A549 (cell line): ENCODE measurements around the gene OR52R1.

ENCODE experiments used
- NPAS2 ChIP-seq: fragments of 250-450 bp; sonication (Bioruptor Pico); IDR thresholded peaks from 2 replicates; pipeline ENCODE4 v1.8.0; 2022; ENCODE audit warnings: mild to moderate bottlenecking, moderate library complexity, borderline replicate concordance
- POLR2A ChIP-seq: IDR thresholded peaks from 2 replicates; pipeline ENCODE4 v1.6.1; 2012; ENCODE audit warnings: mild to moderate bottlenecking, low read length
- TF ChIP-seq, protein P1 (sequence below): fragments of 200-600 bp; sonication (generic); IDR thresholded peaks from 2 replicates; pipeline ENCODE4 v1.6.1; 2016; ENCODE audit warnings: antibody characterized with exemption, mild to moderate bottlenecking, moderate library complexity
- TF ChIP-seq, protein P2 (sequence below): fragments of >200 bp; sonication (Bioruptor Twin); formaldehyde crosslinking; IDR thresholded peaks from 3 replicates; pipeline ENCODE4 v1.5.1; 2016

- TF ChIP-seq, protein P1, sequence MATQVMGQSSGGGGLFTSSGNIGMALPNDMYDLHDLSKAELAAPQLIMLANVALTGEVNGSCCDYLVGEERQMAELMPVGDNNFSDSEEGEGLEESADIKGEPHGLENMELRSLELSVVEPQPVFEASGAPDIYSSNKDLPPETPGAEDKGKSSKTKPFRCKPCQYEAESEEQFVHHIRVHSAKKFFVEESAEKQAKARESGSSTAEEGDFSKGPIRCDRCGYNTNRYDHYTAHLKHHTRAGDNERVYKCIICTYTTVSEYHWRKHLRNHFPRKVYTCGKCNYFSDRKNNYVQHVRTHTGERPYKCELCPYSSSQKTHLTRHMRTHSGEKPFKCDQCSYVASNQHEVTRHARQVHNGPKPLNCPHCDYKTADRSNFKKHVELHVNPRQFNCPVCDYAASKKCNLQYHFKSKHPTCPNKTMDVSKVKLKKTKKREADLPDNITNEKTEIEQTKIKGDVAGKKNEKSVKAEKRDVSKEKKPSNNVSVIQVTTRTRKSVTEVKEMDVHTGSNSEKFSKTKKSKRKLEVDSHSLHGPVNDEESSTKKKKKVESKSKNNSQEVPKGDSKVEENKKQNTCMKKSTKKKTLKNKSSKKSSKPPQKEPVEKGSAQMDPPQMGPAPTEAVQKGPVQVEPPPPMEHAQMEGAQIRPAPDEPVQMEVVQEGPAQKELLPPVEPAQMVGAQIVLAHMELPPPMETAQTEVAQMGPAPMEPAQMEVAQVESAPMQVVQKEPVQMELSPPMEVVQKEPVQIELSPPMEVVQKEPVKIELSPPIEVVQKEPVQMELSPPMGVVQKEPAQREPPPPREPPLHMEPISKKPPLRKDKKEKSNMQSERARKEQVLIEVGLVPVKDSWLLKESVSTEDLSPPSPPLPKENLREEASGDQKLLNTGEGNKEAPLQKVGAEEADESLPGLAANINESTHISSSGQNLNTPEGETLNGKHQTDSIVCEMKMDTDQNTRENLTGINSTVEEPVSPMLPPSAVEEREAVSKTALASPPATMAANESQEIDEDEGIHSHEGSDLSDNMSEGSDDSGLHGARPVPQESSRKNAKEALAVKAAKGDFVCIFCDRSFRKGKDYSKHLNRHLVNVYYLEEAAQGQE, result no peak
- no peak for TF ChIP-seq NPAS2
- TF ChIP-seq POLR2A, result no peak
- TF ChIP-seq, protein P2, sequence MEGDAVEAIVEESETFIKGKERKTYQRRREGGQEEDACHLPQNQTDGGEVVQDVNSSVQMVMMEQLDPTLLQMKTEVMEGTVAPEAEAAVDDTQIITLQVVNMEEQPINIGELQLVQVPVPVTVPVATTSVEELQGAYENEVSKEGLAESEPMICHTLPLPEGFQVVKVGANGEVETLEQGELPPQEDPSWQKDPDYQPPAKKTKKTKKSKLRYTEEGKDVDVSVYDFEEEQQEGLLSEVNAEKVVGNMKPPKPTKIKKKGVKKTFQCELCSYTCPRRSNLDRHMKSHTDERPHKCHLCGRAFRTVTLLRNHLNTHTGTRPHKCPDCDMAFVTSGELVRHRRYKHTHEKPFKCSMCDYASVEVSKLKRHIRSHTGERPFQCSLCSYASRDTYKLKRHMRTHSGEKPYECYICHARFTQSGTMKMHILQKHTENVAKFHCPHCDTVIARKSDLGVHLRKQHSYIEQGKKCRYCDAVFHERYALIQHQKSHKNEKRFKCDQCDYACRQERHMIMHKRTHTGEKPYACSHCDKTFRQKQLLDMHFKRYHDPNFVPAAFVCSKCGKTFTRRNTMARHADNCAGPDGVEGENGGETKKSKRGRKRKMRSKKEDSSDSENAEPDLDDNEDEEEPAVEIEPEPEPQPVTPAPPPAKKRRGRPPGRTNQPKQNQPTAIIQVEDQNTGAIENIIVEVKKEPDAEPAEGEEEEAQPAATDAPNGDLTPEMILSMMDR, result no peak
These were observed 21.0 kb upstream of the OR52R1 start for GRCh38 chr11:4825132-4825531.
